Left ventricle myocardium inferior (tissue), 1 donor: ENCODE measurements around the gene CRHBP. TPM values are rescaled to one million over a fixed set of nuclear protein-coding genes. Genes with fewer than 3 reads are reported as not detected.

ENCODE experiments used
- DNase-seq: peaks from one replicate; pipeline ENCODE4 v3.0.0-alpha.2; 2020
- H3K27ac ChIP-seq: fragments of 200-600 bp; replicated peaks from 2 replicates; pipeline ENCODE4 v1.8.0; 2021
- H3K27me3 ChIP-seq: fragments of 200-600 bp; 2 replicates; pipeline ENCODE4 v1.8.0; 2021; ENCODE audit warnings: low read depth
- H3K36me3 ChIP-seq: fragments of 200-600 bp; 2 replicates; pipeline ENCODE4 v1.8.0; 2021
- H3K4me1 ChIP-seq: fragments of 200-600 bp; 2 replicates; pipeline ENCODE4 v1.8.0; 2021
- H3K4me3 ChIP-seq: fragments of 200-600 bp; 2 replicates; pipeline ENCODE4 v1.8.0; 2021; ENCODE audit warnings: mild to moderate bottlenecking, moderate library complexity
- H3K9me3 ChIP-seq: fragments of 200-600 bp; replicated peaks from 2 replicates; pipeline ENCODE4 v1.8.0; 2021
- intact Hi-C: fragments of 100-400 bp; cut with micrococcal nuclease; formaldehyde crosslinking; loops from one replicate; pipeline ENCODE4 v1.11.0; 2022
- total RNA-seq: library from RNA; stranded (reverse); fragmentation: NEBNext Ultra II Directional; extraction: Animal tissue kit (Norgen Biotek cat#: 25700); gene quantifications from one replicate; pipeline ENCODE4 v1.2.1, GENCODE V29; 2021
- TF ChIP-seq, protein P1 (sequence below): fragments of 200-600 bp; IDR thresholded peaks from 2 replicates; pipeline ENCODE4 v1.8.0; 2021; ENCODE audit warnings: antibody characterized with exemption, mild to moderate bottlenecking, borderline replicate concordance
- donor health status: DM: no; HTN: yes; CAD: no; lungs with severe emphysema.

Gene CRHBP
- total RNA-seq, 1 donor from 2014 or later, result 0.63 TPM

DNA sequence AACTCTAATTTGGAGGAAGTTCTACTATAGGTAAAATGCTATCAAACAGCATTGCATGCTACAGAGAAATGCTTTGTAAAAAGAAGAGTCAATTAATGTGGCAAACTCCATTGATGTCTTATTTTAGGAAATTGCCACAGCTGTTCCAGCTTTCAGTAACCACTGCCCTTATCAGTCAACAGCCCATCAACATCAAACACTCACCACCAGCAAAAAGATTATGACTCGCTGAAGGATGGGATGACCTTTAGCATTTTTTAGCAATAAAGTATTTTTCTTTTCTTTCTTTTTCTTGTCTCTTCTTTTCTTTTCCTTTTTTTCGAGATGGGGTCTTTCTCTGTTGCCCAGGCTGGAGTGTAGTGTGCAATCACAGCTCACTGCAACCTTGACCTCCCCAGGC, 26.0 kb downstream of the CRHBP start:
- DNase-seq, result no peak
- intact Hi-C loops, result no loop called here
- TF ChIP-seq, protein P1, sequence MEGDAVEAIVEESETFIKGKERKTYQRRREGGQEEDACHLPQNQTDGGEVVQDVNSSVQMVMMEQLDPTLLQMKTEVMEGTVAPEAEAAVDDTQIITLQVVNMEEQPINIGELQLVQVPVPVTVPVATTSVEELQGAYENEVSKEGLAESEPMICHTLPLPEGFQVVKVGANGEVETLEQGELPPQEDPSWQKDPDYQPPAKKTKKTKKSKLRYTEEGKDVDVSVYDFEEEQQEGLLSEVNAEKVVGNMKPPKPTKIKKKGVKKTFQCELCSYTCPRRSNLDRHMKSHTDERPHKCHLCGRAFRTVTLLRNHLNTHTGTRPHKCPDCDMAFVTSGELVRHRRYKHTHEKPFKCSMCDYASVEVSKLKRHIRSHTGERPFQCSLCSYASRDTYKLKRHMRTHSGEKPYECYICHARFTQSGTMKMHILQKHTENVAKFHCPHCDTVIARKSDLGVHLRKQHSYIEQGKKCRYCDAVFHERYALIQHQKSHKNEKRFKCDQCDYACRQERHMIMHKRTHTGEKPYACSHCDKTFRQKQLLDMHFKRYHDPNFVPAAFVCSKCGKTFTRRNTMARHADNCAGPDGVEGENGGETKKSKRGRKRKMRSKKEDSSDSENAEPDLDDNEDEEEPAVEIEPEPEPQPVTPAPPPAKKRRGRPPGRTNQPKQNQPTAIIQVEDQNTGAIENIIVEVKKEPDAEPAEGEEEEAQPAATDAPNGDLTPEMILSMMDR, result no peak

DNA sequence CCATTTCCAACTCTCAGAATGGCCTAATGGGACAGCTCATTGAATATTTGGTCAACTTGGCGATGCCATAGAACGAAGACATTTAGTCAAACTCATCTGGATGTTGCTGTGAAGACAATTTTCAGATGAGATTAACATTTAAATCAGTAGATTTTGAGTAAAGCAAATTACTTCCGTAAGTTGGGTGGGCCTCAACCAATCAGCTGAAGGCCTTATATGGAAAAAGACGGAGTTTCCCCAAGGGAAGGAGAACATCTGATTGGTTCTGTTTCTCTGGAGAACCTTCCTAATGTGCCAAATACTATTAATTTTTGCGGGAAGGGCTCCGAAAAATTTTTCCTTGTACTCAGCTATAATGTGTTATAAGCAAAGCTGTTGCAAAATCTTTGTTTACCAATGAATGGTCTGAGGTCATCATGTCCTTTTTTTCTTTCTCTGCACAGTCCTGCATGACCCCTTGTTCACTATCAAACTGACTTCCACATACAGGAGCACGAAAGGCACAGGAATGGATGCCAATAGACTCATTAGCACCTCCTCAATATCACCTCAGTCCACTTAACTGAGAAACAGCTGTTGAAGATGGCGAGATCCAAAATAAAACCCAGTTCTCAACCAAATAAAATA, 27.8 kb downstream of the CRHBP start:
- TF ChIP-seq, protein P1, result no peak
- Histone ChIP-seq H3K36me3 (no peaks in the 10 kb centered on the region), H3K27me3 (no peaks in the 10 kb centered on the region), H3K9me3 (no peaks in the 10 kb centered on the region), H3K27ac (no peak overlapping the region), H3K4me1 (peaks cover 4% of the 10 kb centered on the region), H3K4me3 (no peak overlapping the region)
- no peak for DNase-seq
- intact Hi-C loops, result no loop called here

More for the DNA sequence above, 26.0 kb downstream of the CRHBP start:
- H3K27me3 ChIP-seq, result no peaks in the 10 kb centered on the region
- no peak overlapping the region for H3K27ac ChIP-seq
- H3K4me1 ChIP-seq, result peaks cover 4% of the 10 kb centered on the region
- no peaks in the 10 kb centered on the region for H3K36me3 ChIP-seq
- no peaks in the 10 kb centered on the region for H3K9me3 ChIP-seq
- no peak overlapping the region for H3K4me3 ChIP-seq

DNA sequence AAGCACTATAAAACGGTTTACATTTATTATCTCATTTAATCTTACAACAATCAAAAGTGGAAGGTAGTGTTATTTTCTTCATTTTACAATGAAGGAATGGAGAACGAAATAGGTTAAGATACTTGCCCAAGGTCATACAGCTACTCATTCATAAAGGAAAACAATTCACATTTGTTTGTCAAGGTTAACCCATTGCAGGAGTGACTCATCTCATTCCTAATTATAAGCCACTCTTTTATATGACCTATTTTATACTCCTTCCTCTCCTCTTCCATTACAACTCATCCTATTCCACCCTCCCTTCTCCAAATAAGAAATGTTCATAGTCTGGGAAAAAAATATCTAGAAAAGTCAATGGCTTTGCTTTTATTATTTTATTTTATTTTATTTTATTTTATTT, 29.6 kb downstream of the CRHBP start:
- Histone ChIP-seq H3K27me3 (no peaks in the 10 kb centered on the region), H3K36me3 (no peaks in the 10 kb centered on the region), H3K4me3 (no peak overlapping the region), H3K4me1 (peaks cover 4% of the 10 kb centered on the region), H3K9me3 (no peaks in the 10 kb centered on the region), H3K27ac (no peak overlapping the region)
- TF ChIP-seq, protein P1, result no peak
- no peak for DNase-seq
- intact Hi-C loops, result no loop called here

DNA sequence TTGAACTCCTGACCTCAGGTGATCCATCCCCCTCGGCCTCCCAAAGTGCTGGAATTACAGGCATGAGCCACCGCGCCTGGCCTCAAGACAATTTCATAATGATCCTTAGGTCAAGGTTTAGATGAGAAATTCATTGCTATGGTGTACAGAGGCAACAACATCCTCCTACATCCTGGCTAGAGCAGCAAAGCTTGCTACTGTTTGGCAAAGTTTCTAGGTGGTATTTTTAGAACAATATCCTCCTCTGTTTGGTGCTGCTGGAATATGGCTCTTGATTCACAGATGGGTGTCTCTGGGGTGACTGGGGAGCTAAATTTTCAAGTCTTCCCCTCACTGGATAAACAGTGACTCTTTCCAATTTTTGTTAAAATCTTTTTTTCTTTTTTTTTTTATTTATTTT, 30.6 kb downstream of the CRHBP start:
- intact Hi-C loops, result no loop called here
- Histone ChIP-seq H3K36me3 (no peaks in the 10 kb centered on the region), H3K9me3 (no peaks in the 10 kb centered on the region), H3K4me3 (no peak overlapping the region), H3K27me3 (no peaks in the 10 kb centered on the region), H3K27ac (no peak overlapping the region), H3K4me1 (peaks cover 4% of the 10 kb centered on the region)
- no peak for DNase-seq
- TF ChIP-seq, protein P1, result no peak

DNA sequence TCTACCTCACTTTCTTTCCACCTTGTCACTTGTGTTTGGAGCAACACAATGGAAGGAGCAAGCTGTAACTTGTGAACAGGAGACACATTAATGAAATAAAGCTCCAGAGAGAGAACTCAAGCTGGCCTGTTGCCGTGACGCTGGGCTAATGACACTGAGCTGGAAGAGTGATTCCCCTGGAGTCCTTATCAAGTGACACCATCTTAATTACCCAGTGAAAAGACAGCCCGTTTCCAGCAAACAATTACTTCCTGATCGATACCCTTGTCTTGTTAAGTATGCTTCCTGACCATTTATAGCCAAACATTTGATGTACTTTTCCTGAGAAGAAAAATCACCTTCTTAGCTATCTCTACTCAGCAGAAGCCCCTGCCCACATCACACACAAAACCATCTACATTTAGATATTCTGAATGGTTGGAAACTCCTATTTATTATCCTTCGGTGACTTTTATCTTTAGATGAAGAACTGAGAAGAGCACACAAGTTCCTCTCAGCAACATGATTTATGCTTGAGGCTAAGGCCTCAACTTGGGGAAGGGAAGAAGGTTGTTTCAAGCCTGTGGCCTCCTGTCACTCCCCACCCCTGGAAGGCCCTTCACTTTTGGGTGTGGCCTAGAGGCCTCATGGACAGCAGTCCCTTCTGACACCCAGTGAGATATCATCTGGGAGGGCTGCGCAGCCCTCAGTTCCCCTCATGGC, 34.1 kb downstream of the CRHBP start:
- Histone ChIP-seq H3K9me3 (no peaks in the 10 kb centered on the region), H3K4me1 (peaks cover 4% of the 10 kb centered on the region), H3K27me3 (no peaks in the 10 kb centered on the region), H3K4me3 (no peak overlapping the region), H3K27ac (no peak overlapping the region), H3K36me3 (no peaks in the 10 kb centered on the region)
- DNase-seq, result no peak
- TF ChIP-seq, protein P1, result no peak
- intact Hi-C loops, result no loop called here
